CD8-positive, alpha-beta memory T cell (primary cell): Measurements from ENCODE around the gene RGS14. TPM values are rescaled to one million over a fixed set of nuclear protein-coding genes. Genes with fewer than 3 reads are reported as not detected.
"Not testable (repeated sequence)": the region's sequence is repeated elsewhere in the genome, so short reads cannot be mapped to it uniquely, and the experiment has no call there.

Source experiments
- CTCF ChIA-PET: fragments of 350-600 bp; sonication (Branson Sonifier 250); formaldehyde crosslinking; loops from one replicate; lab custom pipeline; 2021; ENCODE audit warnings: antibody characterized with exemption; lab: Charles Lee
- POLR2A ChIA-PET: fragments of 350-600 bp; sonication (Branson Sonifier 250); formaldehyde crosslinking; loops from one replicate; lab custom pipeline; 2021; ENCODE audit warnings: antibody characterized with exemption; lab: Charles Lee
- DNase-seq, 5 donors: peaks; one replicate each; pipeline versions ENCODE4 v3.0.0 to v3.0.0-alpha.2; 2020 to 2022; ENCODE audit warnings: mixed read lengths in 1 of 5
- H3K27ac ChIP-seq: one replicate; pipeline ENCODE4 v1.7.0; 2013; ENCODE audit warnings: low read depth, mild to moderate bottlenecking, low read length, moderate library complexity
- H3K27me3 ChIP-seq: 2 replicates; pipeline ENCODE4 v1.7.0; 2013; ENCODE audit warnings: low read length, mild to moderate bottlenecking; ENCODE audit not compliant: insufficient read depth, poor library complexity, severe bottlenecking
- H3K36me3 ChIP-seq: 2 replicates; pipeline ENCODE4 v1.7.0; 2013; ENCODE audit warnings: mild to moderate bottlenecking, low read length, moderate library complexity; ENCODE audit not compliant: insufficient read depth
- H3K4me1 ChIP-seq: 2 replicates; pipeline ENCODE4 v1.7.0; 2013; ENCODE audit warnings: mild to moderate bottlenecking, low read length, moderate library complexity; ENCODE audit not compliant: insufficient read depth
- H3K4me3 ChIP-seq: 2 replicates; pipeline ENCODE4 v1.7.0; 2013; ENCODE audit warnings: mild to moderate bottlenecking, low read length
- H3K9me3 ChIP-seq: 2 replicates; pipeline ENCODE4 v1.7.0; 2013; ENCODE audit warnings: mild to moderate bottlenecking, low read length
- H3K27ac Mint-ChIP-seq, 8 donors: one replicate each; pipeline ENCODE4 v1.8.0; 2020 to 2021; ENCODE audit warnings: mixed read lengths in 8 of 8, mild to moderate bottlenecking in 6 of 8, inconsistent platforms in 3 of 8, moderate library complexity in 3 of 8
- H3K27me3 Mint-ChIP-seq, 2 donors: one replicate each; pipeline ENCODE4 v1.8.0; 2020 to 2021; ENCODE audit warnings: mixed read lengths in 2 of 2, mild to moderate bottlenecking in 1 of 2, moderate library complexity in 1 of 2
- H3K36me3 Mint-ChIP-seq, 3 donors: one replicate each; pipeline ENCODE4 v1.8.0; 2020 to 2021; ENCODE audit warnings: mixed read lengths in 3 of 3, inconsistent platforms in 1 of 3, mild to moderate bottlenecking in 1 of 3
- H3K4me1 Mint-ChIP-seq, 3 donors: one replicate each; pipeline ENCODE4 v1.8.0; 2020 to 2021; ENCODE audit warnings: mixed read lengths in 3 of 3, inconsistent platforms in 1 of 3, mild to moderate bottlenecking in 1 of 3
- H3K4me3 Mint-ChIP-seq, 7 donors: one replicate each; pipeline ENCODE4 v1.8.0; 2020 to 2021; ENCODE audit warnings: mixed read lengths in 7 of 7, mild to moderate bottlenecking in 6 of 7, moderate library complexity in 4 of 7, inconsistent platforms in 2 of 7
- H3K9me3 Mint-ChIP-seq, 5 donors: one replicate each; pipeline ENCODE4 v1.8.0; 2020 to 2022; ENCODE audit warnings: mixed read lengths in 5 of 5, mild to moderate bottlenecking in 3 of 5, moderate library complexity in 2 of 5, inconsistent platforms in 1 of 5
- polyA plus RNA-seq: library from polyadenylated mRNA; unstranded; fragments of 300-500 nt; fragmentation: Illumina TruSeq; gene quantifications from one replicate; pipeline ENCODE4 v1.2.3, GENCODE V29; 2021
- total RNA-seq, 2 experiments: library from RNA; stranded (reverse); gene quantifications; one replicate each; pipeline ENCODE4 v1.2.3, GENCODE V29; 2021

Gene RGS14
- total and polyA plus RNA-seq, 3 experiments from 2014 or later, result 60.5 to 83.5 (median 61.9) TPM

GRCh38 chr5:177357146-177357458, 622 bp upstream of the RGS14 start:
- Mint-ChIP-seq H3K4me3 (peak overlapping the region; percentile 84 to 95 (median 86)), H3K27me3 (no peaks in the 10 kb centered on the region), H3K9me3 (peaks cover 0 to 2% (median 0%) of the 10 kb centered on the region in 5 donors), H3K4me1 (peaks cover 65 to 76% (median 74%) of the 10 kb centered on the region in 3 donors), H3K36me3 (peaks cover 0 to 20% (median 3%) of the 10 kb centered on the region in 3 donors), H3K27ac (peak overlapping the region; percentile 58 to 100 (median 94))
- ChIA-PET CTCF (interaction anchor here (1.2 to 11.5 kb wide), 6 partner anchors 13 to 97 kb away, joined by 3 to 118 read pairs (median 4); no protein-coding TSS in a partner anchor), POLR2A (interaction anchor here (1.0 kb wide), 1 partner anchor 14 kb away, joined by 5 read pairs; no protein-coding TSS in a partner anchor)
- peak overlapping the region; percentile 85 for H3K4me3 ChIP-seq
- no peak for DNase-seq
- peaks cover 64% of the 10 kb centered on the region for H3K4me1 ChIP-seq
- no peaks in the 10 kb centered on the region for H3K9me3 ChIP-seq
- no peaks in the 10 kb centered on the region for H3K36me3 ChIP-seq
- no peaks in the 10 kb centered on the region for H3K27me3 ChIP-seq
- peak overlapping the region; percentile 79 for H3K27ac ChIP-seq

- no peaks in the 10 kb centered on the region for H3K27me3 ChIP-seq
- no peaks in the 10 kb centered on the region for H3K36me3 ChIP-seq
- Mint-ChIP-seq H3K27me3 (no peaks in the 10 kb centered on the region), H3K27ac (peak overlapping the region; percentile 75 to 98 (median 91)), H3K4me3 (peak overlapping the region; percentile 84 to 95 (median 87)), H3K4me1 (peaks cover 75 to 87% (median 86%) of the 10 kb centered on the region in 3 donors), H3K9me3 (peaks cover 0 to 2% (median 0%) of the 10 kb centered on the region in 5 donors), H3K36me3 (peaks cover 0 to 23% (median 3%) of the 10 kb centered on the region in 3 donors)
- peak overlapping the region; percentile 79 for H3K27ac ChIP-seq
- CTCF ChIA-PET, result interaction anchor here (0.8 to 11.5 kb wide), 8 partner anchors 11 to 97 kb away, joined by 3 to 118 read pairs (median 4); no protein-coding TSS in a partner anchor
- DNase-seq, result no peak
- no peaks in the 10 kb centered on the region for H3K9me3 ChIP-seq
- H3K4me1 ChIP-seq, result peaks cover 73% of the 10 kb centered on the region
- POLR2A ChIA-PET, result no interaction called here
- H3K4me3 ChIP-seq, result peak overlapping the region; percentile 85
Observed at GRCh38 chr5:177358370-177358819, 671 bp downstream of the RGS14 start.

- Histone ChIP-seq H3K9me3 (no peaks in the 10 kb centered on the region), H3K27me3 (no peaks in the 10 kb centered on the region), H3K4me3 (peak overlapping the region; percentile 85), H3K36me3 (no peaks in the 10 kb centered on the region), H3K27ac (no peak overlapping the region), H3K4me1 (peaks cover 84% of the 10 kb centered on the region)
- peaks cover 81 to 94% (median 92%) of the 10 kb centered on the region in 3 donors for H3K4me1 Mint-ChIP-seq
- ChIA-PET POLR2A (interaction anchor here (1.8 kb wide), 1 partner anchor 9 kb away, joined by 5 read pairs; no protein-coding TSS in a partner anchor), CTCF (interaction anchor here (0.8 to 11.5 kb wide), 5 partner anchors 10 to 50 kb away, joined by 3 to 118 read pairs (median 14); no protein-coding TSS in a partner anchor)
- DNase-seq, result no peak
- H3K9me3 Mint-ChIP-seq, result peaks cover 0 to 2% (median 0%) of the 10 kb centered on the region in 5 donors
- peak overlapping the region; percentile 84 to 95 (median 87) for H3K4me3 Mint-ChIP-seq
- no peaks in the 10 kb centered on the region for H3K27me3 Mint-ChIP-seq
- peak overlapping the region; percentile 75 to 95 (median 91) for H3K27ac Mint-ChIP-seq
- H3K36me3 Mint-ChIP-seq, result peaks cover 0 to 25% (median 3%) of the 10 kb centered on the region in 3 donors
Observed at GRCh38 chr5:177359451-177359851, 1.7 kb downstream of the RGS14 start.

GRCh38 chr5:177359860-177360259, 2.1 kb downstream of the RGS14 start:
- H3K4me1 Mint-ChIP-seq, result peaks cover 81 to 94% (median 92%) of the 10 kb centered on the region in 3 donors
- Histone ChIP-seq H3K4me3 (peak overlapping the region; percentile 17), H3K36me3 (no peaks in the 10 kb centered on the region), H3K9me3 (no peaks in the 10 kb centered on the region), H3K4me1 (peaks cover 88% of the 10 kb centered on the region), H3K27ac (no peak overlapping the region), H3K27me3 (no peaks in the 10 kb centered on the region)
- POLR2A ChIA-PET, result interaction anchor here (1.8 kb wide), 1 partner anchor 10 kb away, joined by 5 read pairs; no protein-coding TSS in a partner anchor
- DNase-seq, result no peak
- CTCF ChIA-PET, result interaction anchor here (3.5 to 11.5 kb wide), 2 partner anchors 10 to 30 kb away, joined by 27 to 118 read pairs; no protein-coding TSS in a partner anchor
- no peaks in the 10 kb centered on the region for H3K27me3 Mint-ChIP-seq
- peaks cover 0 to 29% (median 3%) of the 10 kb centered on the region in 3 donors for H3K36me3 Mint-ChIP-seq
- peaks cover 0 to 2% (median 0%) of the 10 kb centered on the region in 5 donors for H3K9me3 Mint-ChIP-seq
- H3K27ac Mint-ChIP-seq, result peak overlapping the region; percentile 75 to 97 (median 91)
- peak overlapping the region; percentile 84 to 95 (median 87) for H3K4me3 Mint-ChIP-seq

GRCh38 chr5:177360740-177361139, 3.0 kb downstream of the RGS14 start:
- peak overlapping the region in 6 of 8 donors; percentile 10 to 92 (median 70) for H3K27ac Mint-ChIP-seq
- H3K27me3 ChIP-seq, result not testable (repeated sequence)

GRCh38 chr5:177361418-177362291, 3.9 kb downstream of the RGS14 start:
- Histone ChIP-seq H3K4me1 (peaks cover 82% of the 10 kb centered on the region), H3K4me3 (peak overlapping the region; percentile 47), H3K9me3 (no peaks in the 10 kb centered on the region), H3K36me3 (peaks cover 7% of the 10 kb centered on the region), H3K27me3 (no peaks in the 10 kb centered on the region), H3K27ac (peak overlapping the region; percentile 57)
- H3K27ac Mint-ChIP-seq, result peak overlapping the region; percentile 75 to 99 (median 90)
- H3K36me3 Mint-ChIP-seq, result peaks cover 0 to 39% (median 3%) of the 10 kb centered on the region in 3 donors
- CTCF ChIA-PET, result interaction anchor here (1.2 to 11.5 kb wide), 7 partner anchors 8 to 42 kb away, joined by 3 to 118 read pairs (median 6); partner anchors contain the start of gene LMAN2
- H3K4me3 Mint-ChIP-seq, result peak overlapping the region; percentile 73 to 95 (median 83)
- peaks cover 0 to 1% of the 10 kb centered on the region in 2 donors for H3K27me3 Mint-ChIP-seq
- H3K9me3 Mint-ChIP-seq, result peaks cover 0 to 2% (median 0%) of the 10 kb centered on the region in 5 donors
- DNase-seq, result peak in 1 of 5 donors; percentile 29
- H3K4me1 Mint-ChIP-seq, result peaks cover 71 to 88% (median 76%) of the 10 kb centered on the region in 3 donors
- POLR2A ChIA-PET, result interaction anchor here (0.7 to 1.0 kb wide), 2 partner anchors 10 to 28 kb away, joined by 3 read pairs; partner anchors contain the start of gene LMAN2

More at GRCh38 chr5:177360740-177361139, 3.0 kb downstream of the RGS14 start:
- peaks cover 86% of the 10 kb centered on the region for H3K4me1 ChIP-seq
- Mint-ChIP-seq H3K4me3 (peak overlapping the region; percentile 11 to 95 (median 53)), H3K36me3 (peaks cover 0 to 34% (median 3%) of the 10 kb centered on the region in 3 donors), H3K4me1 (peaks cover 77 to 91% (median 85%) of the 10 kb centered on the region in 3 donors)
- H3K27ac ChIP-seq, DNase-seq, H3K27me3 Mint-ChIP-seq, H3K9me3 Mint-ChIP-seq, H3K4me3 ChIP-seq, H3K36me3 ChIP-seq, H3K9me3 ChIP-seq: not testable (repeated sequence)
- ChIA-PET CTCF (interaction anchor here (1.1 to 11.5 kb wide), 6 partner anchors 9 to 57 kb away, joined by 3 to 118 read pairs (median 10); partner anchors contain the start of genes LMAN2, PRELID1 and RAB24), POLR2A (interaction anchor here (1.0 to 1.8 kb wide), 2 partner anchors 9 to 11 kb away, joined by 3 to 5 read pairs; partner anchors contain the start of gene LMAN2)

- CTCF ChIA-PET, result interaction anchor here (1.2 to 11.5 kb wide), 5 partner anchors 8 to 42 kb away, joined by 4 to 118 read pairs (median 13); no protein-coding TSS in a partner anchor
Observed at GRCh38 chr5:177362292-177362609, 4.5 kb downstream of the RGS14 start.

More at GRCh38 chr5:177362292-177362609, 4.5 kb downstream of the RGS14 start:
- Mint-ChIP-seq H3K4me1 (peaks cover 65 to 82% (median 70%) of the 10 kb centered on the region in 3 donors), H3K36me3 (peaks cover 0 to 43% (median 3%) of the 10 kb centered on the region in 3 donors), H3K27me3 (peaks cover 0 to 1% of the 10 kb centered on the region in 2 donors), H3K9me3 (peaks cover 0 to 2% (median 0%) of the 10 kb centered on the region in 5 donors), H3K27ac (peak overlapping the region; percentile 75 to 99 (median 90)), H3K4me3 (peak overlapping the region; percentile 73 to 95 (median 83))
- POLR2A ChIA-PET, result interaction anchor here (0.7 kb wide), 1 partner anchor 27 kb away, joined by 3 read pairs; no protein-coding TSS in a partner anchor
- DNase-seq, result no peak
- Histone ChIP-seq H3K4me3 (peak overlapping the region; percentile 47), H3K27ac (peak overlapping the region; percentile 57), H3K36me3 (peaks cover 7% of the 10 kb centered on the region), H3K27me3 (no peaks in the 10 kb centered on the region), H3K9me3 (no peaks in the 10 kb centered on the region), H3K4me1 (peaks cover 76% of the 10 kb centered on the region)
